Esophagus squamous epithelium (tissue), 5 donors: Measurements from ENCODE around the gene AFAP1L1. TPM values are rescaled to one million over a fixed set of nuclear protein-coding genes. Genes with fewer than 3 reads are reported as not detected.

Source experiments
- DNase-seq: peaks from one replicate; lab custom pipeline; 2025; lab: John Stamatoyannopoulos, UW
- H3K27ac ChIP-seq, 4 donors: fragments of 200-600 bp; sonication (generic); one replicate each; pipeline ENCODE4 v1.5.1; 2016 to 2019; ENCODE audit warnings: mild to moderate bottlenecking in 1 of 4
- H3K27me3 ChIP-seq, 4 donors: fragments of 200-600 bp; sonication (generic); 1 replicate in 3 of 4; 2 replicates in 1 of 4; pipeline versions ENCODE4 v1.5.1 to v1.6.0; 2017 to 2021; ENCODE audit warnings: antibody characterized with exemption in 1 of 4
- H3K36me3 ChIP-seq, 3 donors: fragments of 200-600 bp; sonication (generic); one replicate each; pipeline ENCODE4 v1.5.1; 2016 to 2019
- H3K4me1 ChIP-seq, 3 donors: fragments of 200-600 bp; sonication (generic); one replicate each; pipeline ENCODE4 v1.5.1; 2017 to 2019
- H3K4me3 ChIP-seq, 4 donors: fragments of 200-600 bp; sonication (generic); 1 replicate in 3 of 4; 2 replicates in 1 of 4; pipeline ENCODE4 v1.5.1; 2016 to 2019; ENCODE audit warnings: mild to moderate bottlenecking in 2 of 4, moderate library complexity in 1 of 4
- H3K9me3 ChIP-seq, 3 donors: fragments of 200-600 bp; sonication (generic); one replicate each; pipeline ENCODE4 v1.5.1; 2016 to 2019
- POLR2A ChIP-seq, 4 donors: fragments of 450-650 bp; IDR thresholded peaks; one replicate each; pipeline ENCODE4 v1.6.1; 2017; ENCODE audit warnings: antibody characterized with exemption in 4 of 4, mild to moderate bottlenecking in 4 of 4, moderate library complexity in 3 of 4
- WGBS, 2 donors: methylation state at CpG; one replicate each; pipeline ENCODE4 v1.1.5; 2018; 5-methylcytosine and 5-hydroxymethylcytosine counted together
- intact Hi-C: fragments of 100-400 bp; cut with DNase I; formaldehyde crosslinking; loops from one replicate; pipeline ENCODE4 v1.15.0; 2022
- total RNA-seq, 4 donors: library from RNA; depleted of rRNA; stranded (reverse); fragments of >200 nt; gene quantifications; one replicate each; pipeline ENCODE4 v1.1.0, GENCODE V29; 2016
- TF ChIP-seq, protein P1 (sequence below), 6 experiments: fragments of 450-650 bp in 4 of 6; fragments of 200-600 bp in 2 of 6; sonication (generic) in 2 of 6; IDR thresholded peaks; one replicate each; pipeline ENCODE4 v1.5.1; 2016 to 2019; ENCODE audit warnings: antibody characterized with exemption in 6 of 6, mild to moderate bottlenecking in 4 of 6, moderate library complexity in 4 of 6
- donor health status: DM: yes; HTN: yes; CAD: no.

The AFAP1L1 gene
- total RNA-seq, 4 donors from 2014 or later, result 2.8 to 14.5 (median 8.7) TPM

DNA sequence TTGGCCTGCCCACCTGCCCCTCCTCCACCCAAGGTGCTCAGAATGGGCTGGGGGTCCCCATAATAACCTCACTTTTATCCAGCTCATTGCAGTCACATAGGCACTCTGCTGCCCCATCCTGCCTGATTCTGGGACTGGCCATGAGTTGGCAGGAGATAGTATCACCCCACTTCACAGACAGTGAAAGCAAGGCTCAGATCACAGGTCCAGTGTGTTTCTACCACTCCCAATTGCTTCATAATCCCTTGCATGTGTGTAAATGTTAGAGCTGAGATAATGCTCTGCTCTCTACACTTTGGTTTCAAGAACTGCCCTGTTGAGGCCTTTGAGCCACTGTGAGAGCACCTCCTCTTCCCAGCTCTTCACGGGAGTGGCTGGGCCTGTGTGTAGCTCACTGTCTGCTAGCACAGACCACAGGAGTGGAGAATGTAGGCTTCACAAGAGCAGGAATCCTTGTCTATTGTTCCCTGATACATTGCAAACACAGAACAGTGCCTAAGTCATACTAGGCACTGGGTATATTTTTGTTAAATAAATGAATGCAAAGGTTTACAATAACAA, 94.6 kb downstream of the AFAP1L1 start:
- 88% methylated on average over 1 of the region's 1 CpG for WGBS, 2 donors
- intact Hi-C loops, result no loop called here

DNA sequence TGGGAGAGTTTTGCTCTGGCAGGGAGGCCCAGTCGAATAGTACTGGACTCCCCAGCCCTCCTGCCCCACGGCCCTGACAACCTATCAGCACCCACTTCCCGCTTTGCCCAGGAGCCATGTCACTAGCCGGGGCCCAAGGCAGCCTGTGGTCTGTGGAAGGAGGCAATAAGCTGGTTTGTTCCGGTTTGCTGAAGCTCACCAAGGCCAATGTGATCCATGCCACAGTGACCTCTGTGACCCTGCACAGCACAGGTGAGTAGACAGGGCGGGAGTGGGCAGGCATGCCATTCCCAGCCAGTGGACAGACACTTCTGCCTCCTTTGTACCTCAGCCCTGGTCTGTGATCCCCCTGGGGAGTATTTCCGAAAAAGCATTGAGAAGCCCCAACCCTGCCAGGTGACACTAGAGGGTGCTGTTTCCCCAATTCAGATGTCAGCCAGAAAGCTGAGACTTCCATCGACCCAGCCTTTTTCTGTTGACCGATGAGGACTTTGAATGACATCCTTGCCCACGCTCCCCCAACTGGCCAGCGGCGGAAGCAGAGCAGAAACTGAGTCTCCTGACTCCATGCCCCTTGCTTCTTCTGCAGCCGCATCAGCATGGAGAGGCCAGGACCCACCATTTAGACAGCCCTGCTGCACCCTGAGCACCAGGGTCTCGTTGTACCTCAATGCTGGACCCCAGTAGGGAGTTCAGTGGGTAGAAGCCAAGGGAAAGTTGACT, 95.8 kb downstream of the AFAP1L1 start:
- H3K9me3 ChIP-seq, result no peaks in the 10 kb centered on the region
- intact Hi-C loops, result no loop called here
- TF ChIP-seq POLR2A (IDR thresholded peaks at IDR 0.05), result no peak
- TF ChIP-seq, protein P1, sequence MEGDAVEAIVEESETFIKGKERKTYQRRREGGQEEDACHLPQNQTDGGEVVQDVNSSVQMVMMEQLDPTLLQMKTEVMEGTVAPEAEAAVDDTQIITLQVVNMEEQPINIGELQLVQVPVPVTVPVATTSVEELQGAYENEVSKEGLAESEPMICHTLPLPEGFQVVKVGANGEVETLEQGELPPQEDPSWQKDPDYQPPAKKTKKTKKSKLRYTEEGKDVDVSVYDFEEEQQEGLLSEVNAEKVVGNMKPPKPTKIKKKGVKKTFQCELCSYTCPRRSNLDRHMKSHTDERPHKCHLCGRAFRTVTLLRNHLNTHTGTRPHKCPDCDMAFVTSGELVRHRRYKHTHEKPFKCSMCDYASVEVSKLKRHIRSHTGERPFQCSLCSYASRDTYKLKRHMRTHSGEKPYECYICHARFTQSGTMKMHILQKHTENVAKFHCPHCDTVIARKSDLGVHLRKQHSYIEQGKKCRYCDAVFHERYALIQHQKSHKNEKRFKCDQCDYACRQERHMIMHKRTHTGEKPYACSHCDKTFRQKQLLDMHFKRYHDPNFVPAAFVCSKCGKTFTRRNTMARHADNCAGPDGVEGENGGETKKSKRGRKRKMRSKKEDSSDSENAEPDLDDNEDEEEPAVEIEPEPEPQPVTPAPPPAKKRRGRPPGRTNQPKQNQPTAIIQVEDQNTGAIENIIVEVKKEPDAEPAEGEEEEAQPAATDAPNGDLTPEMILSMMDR (IDR thresholded peaks at IDR 0.05), result peak; percentile 57 to 83 (median 72)
- H3K4me1 ChIP-seq, result peaks cover 6 to 40% (median 7%) of the 10 kb centered on the region in 3 donors
- H3K27me3 ChIP-seq, result no peaks in the 10 kb centered on the region
- H3K4me3 ChIP-seq, result no peak overlapping the region
- H3K27ac ChIP-seq, result peak overlapping the region; percentile 2 to 70 (median 46)
- no peak for DNase-seq
- H3K36me3 ChIP-seq, result no peaks in the 10 kb centered on the region
- 9 to 63% methylated on average over 2 to 6 of the region's 14 CpGs for WGBS, 2 donors

More for the DNA sequence above, 94.6 kb downstream of the AFAP1L1 start:
- H3K36me3 ChIP-seq, result no peaks in the 10 kb centered on the region
- peaks cover 3 to 30% (median 6%) of the 10 kb centered on the region in 3 donors for H3K4me1 ChIP-seq
- H3K9me3 ChIP-seq, result no peaks in the 10 kb centered on the region
- TF ChIP-seq, protein P1 (IDR thresholded peaks at IDR 0.05), result no peak
- TF ChIP-seq POLR2A (IDR thresholded peaks at IDR 0.05), result no peak
- no peak for DNase-seq
- no peaks in the 10 kb centered on the region for H3K27me3 ChIP-seq
- H3K27ac ChIP-seq, result peak overlapping the region in 3 of 4 donors; percentile 28 to 70 (median 47)
- H3K4me3 ChIP-seq, result no peak overlapping the region

DNA sequence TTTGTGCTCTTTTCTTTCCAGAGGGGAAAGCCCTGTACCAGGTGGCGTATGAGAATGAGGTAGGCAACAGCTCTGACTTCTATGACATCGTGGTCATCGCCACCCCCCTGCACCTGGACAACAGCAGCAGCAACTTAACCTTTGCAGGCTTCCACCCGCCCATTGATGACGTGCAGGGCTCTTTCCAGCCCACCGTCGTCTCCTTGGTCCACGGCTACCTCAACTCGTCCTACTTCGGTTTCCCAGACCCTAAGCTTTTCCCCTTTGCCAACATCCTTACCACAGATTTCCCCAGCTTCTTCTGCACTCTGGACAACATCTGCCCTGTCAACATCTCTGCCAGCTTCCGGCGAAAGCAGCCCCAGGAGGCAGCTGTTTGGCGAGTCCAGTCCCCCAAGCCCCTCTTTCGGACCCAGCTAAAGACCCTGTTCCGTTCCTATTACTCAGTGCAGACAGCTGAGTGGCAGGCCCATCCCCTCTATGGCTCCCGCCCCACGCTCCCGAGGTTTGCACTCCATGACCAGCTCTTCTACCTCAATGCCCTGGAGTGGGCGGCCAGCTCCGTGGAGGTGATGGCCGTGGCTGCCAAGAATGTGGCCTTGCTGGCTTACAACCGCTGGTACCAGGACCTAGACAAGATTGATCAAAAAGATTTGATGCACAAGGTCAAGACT, 96.5 kb downstream of the AFAP1L1 start:
- no peak for DNase-seq
- 90% methylated on average over 18 to 21 of the region's 22 CpGs for WGBS, 2 donors
- Histone ChIP-seq H3K4me3 (no peak overlapping the region), H3K9me3 (no peaks in the 10 kb centered on the region), H3K36me3 (no peaks in the 10 kb centered on the region), H3K27me3 (no peaks in the 10 kb centered on the region), H3K4me1 (peaks cover 6 to 40% (median 7%) of the 10 kb centered on the region in 3 donors), H3K27ac (peak overlapping the region in 2 of 4 donors; percentile 26 to 41)
- intact Hi-C loops, result no loop called here
- TF ChIP-seq, protein P1 (IDR thresholded peaks at IDR 0.05), result no peak
- TF ChIP-seq POLR2A (IDR thresholded peaks at IDR 0.05), result no peak

DNA sequence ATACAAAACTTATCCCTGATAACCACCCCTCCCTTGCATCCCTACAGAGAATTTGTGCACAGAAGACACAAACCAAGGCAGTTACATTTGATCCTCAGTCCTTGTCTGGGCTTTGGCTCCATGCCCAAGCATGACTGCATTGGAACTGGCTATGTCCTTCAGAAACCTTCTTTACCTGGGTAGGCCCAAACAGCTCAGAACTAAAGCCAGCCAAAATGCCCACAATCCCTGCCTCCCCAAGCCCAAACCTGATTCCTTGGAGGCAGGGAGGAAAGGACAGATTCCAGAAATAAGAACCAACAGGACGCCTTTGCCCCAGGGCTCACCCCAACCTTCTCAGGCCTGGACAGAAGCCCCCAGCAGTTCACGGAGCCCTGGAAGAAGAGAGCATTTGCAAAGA, 99.2 kb downstream of the AFAP1L1 start:
- Histone ChIP-seq H3K4me3 (no peak overlapping the region), H3K4me1 (peaks cover 6 to 37% (median 7%) of the 10 kb centered on the region in 3 donors), H3K27ac (peak overlapping the region in 3 of 4 donors; percentile 22 to 69 (median 55)), H3K9me3 (no peaks in the 10 kb centered on the region), H3K36me3 (no peaks in the 10 kb centered on the region), H3K27me3 (no peaks in the 10 kb centered on the region)
- TF ChIP-seq POLR2A (IDR thresholded peaks at IDR 0.05), result no peak
- TF ChIP-seq, protein P1 (IDR thresholded peaks at IDR 0.05), result no peak
- WGBS, 2 donors, result 63% methylated on average over 1 of the region's 2 CpGs; no CpG with 5 or more reads in 1 of the 2 donors
- intact Hi-C loops, result loop anchor here (10.0 kb wide), 1 partner anchor 194 kb away; no protein-coding TSS in a partner anchor
- DNase-seq, result no peak
